ENCODE measurements around the gene SIKE1. TPM values are rescaled to one million over a fixed set of nuclear protein-coding genes. Genes with fewer than 3 reads are reported as not detected.
"Not testable (repeated sequence)": the region's sequence is repeated elsewhere in the genome, so short reads cannot be mapped to it uniquely, and the experiment has no call there.

SIKE1 gene
- total and polyA plus RNA-seq, 7 experiments from 2014 or later, result 32.7 to 69.4 (median 50.7) TPM

DNA sequence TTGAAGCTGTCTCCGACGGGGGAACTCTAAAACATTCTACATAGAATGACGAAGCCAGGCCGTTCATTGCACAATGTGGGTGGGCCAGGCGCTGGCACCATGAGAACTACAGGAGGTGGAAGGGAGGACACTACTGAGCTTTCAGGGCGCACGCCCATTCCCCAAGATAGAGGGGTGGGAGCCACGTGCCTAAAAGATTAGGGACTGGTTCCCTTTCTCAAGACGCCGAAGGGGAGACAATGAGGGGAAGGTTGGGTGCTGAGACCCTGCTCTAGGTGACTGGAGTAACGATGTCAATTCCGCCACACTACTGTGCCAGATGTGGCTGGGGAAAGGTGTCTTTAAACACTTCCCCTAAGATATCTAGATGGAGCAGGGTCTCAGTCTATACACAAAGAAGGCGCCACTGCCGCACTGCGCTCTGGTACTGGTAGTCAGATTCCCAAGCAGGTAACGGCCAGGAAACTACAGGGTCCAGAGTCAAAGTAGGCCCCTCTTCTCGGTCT, 23.5 kb downstream of the SIKE1 start:
- Mint-ChIP-seq H3K36me3 (peaks cover 3 to 22% (median 13%) of the 10 kb centered on the region in 5 donors), H3K4me1 (peaks cover 39 to 66% (median 58%) of the 10 kb centered on the region in 7 donors), H3K27me3 (no peaks in the 10 kb centered on the region), H3K4me3 (peak overlapping the region; percentile 95 to 100 (median 100)), H3K27ac (peak overlapping the region; percentile 97 to 100 (median 100)), H3K9me3 (peaks cover 0 to 6% (median 0%) of the 10 kb centered on the region in 11 donors)
- Histone ChIP-seq H3K27ac (ENCODE audit: low read depth, low read length) (peak overlapping the region; percentile 97), H3K27me3 (ENCODE audit: control insufficient read depth in 2 of 2, insufficient read depth in 2 of 2, low read length in 2 of 2) (no peaks in the 10 kb centered on the region), H3K9me3 (ENCODE audit: control insufficient read depth in 2 of 3, low read length in 3 of 3) (no peaks in the 10 kb centered on the region), H3K4me1 (ENCODE audit: control insufficient read depth in 2 of 2, insufficient read depth in 2 of 2, low read length in 2 of 2) (peaks cover 50 to 55% of the 10 kb centered on the region in 2 donors), H3K4me3 (ENCODE audit: low read length) (peak overlapping the region; percentile 100), H3K36me3 (ENCODE audit: control insufficient read depth in 2 of 3, insufficient read depth in 3 of 3, low read length in 3 of 3) (peaks cover 0 to 4% (median 0%) of the 10 kb centered on the region in 3 experiments)
- intact Hi-C loops (cut with micrococcal nuclease), result loop anchor here (1.0 to 10.0 kb wide), 17 partner anchors 16 to 1801 kb away; partner anchors contain the start of genes BCAS2 (in 2 of the 2), DENND2C (in 2 of the 2), NRAS (in 2 of the 2) and RSBN1 (in 2 of the 2)
- CTCF ChIA-PET, result no interaction called here
- ATAC-seq, result no peak
- DNase-seq, result peak in 1 of 9 donors; percentile 22
- POLR2A ChIA-PET, result interaction anchor here (0.7 to 6.4 kb wide), 13 partner anchors 9 to 827 kb away, joined by 3 to 47 read pairs (median 6); partner anchors contain the start of genes BCAS2, NRAS, SIKE1 and TRIM33

GRCh38 chr1:114756009-114756892, 24.2 kb downstream of the SIKE1 start:
- H3K9me3 ChIP-seq (ENCODE audit: control insufficient read depth in 2 of 3, low read length in 3 of 3), result no peaks in the 10 kb centered on the region
- intact Hi-C loops (cut with micrococcal nuclease), result loop anchor here (2.0 to 10.0 kb wide), 8 partner anchors 15 to 1799 kb away; partner anchors contain the start of genes HIPK1 (in 1 of the 2), RSBN1 (in 1 of the 2), SLC16A1 (in 1 of the 2) and VANGL1 (in 1 of the 2)
- Mint-ChIP-seq H3K27me3 (no peaks in the 10 kb centered on the region), H3K27ac (peak overlapping the region; percentile 97 to 100 (median 100)), H3K4me3 (peak overlapping the region; percentile 95 to 100 (median 100)), H3K4me1 (peaks cover 45 to 74% (median 65%) of the 10 kb centered on the region in 7 donors), H3K36me3 (peaks cover 3 to 24% (median 13%) of the 10 kb centered on the region in 5 donors), H3K9me3 (peaks cover 0 to 6% (median 0%) of the 10 kb centered on the region in 11 donors)
- H3K27ac ChIP-seq (ENCODE audit: low read depth, low read length), result peak overlapping the region; percentile 97
- peak in 1 of 9 donors; percentile 20 for DNase-seq
- peak overlapping the region; percentile 100 for H3K4me3 ChIP-seq (ENCODE audit: low read length)
- H3K36me3 ChIP-seq (ENCODE audit: control insufficient read depth in 2 of 3, insufficient read depth in 3 of 3, low read length in 3 of 3), result peaks cover 0 to 4% (median 0%) of the 10 kb centered on the region in 3 experiments
- POLR2A ChIA-PET, result interaction anchor here (0.6 to 6.4 kb wide), 7 partner anchors 11 to 245 kb away, joined by 3 to 47 read pairs (median 4); partner anchors contain the start of genes BCAS2, NRAS, SIKE1 and TRIM33
- CTCF ChIA-PET, result no interaction called here
- ATAC-seq, result no peak
- H3K4me1 ChIP-seq (ENCODE audit: control insufficient read depth in 2 of 2, insufficient read depth in 2 of 2, low read length in 2 of 2), result peaks cover 58 to 62% of the 10 kb centered on the region in 2 donors
- H3K27me3 ChIP-seq (ENCODE audit: control insufficient read depth in 2 of 2, insufficient read depth in 2 of 2, low read length in 2 of 2), result no peaks in the 10 kb centered on the region

DNA sequence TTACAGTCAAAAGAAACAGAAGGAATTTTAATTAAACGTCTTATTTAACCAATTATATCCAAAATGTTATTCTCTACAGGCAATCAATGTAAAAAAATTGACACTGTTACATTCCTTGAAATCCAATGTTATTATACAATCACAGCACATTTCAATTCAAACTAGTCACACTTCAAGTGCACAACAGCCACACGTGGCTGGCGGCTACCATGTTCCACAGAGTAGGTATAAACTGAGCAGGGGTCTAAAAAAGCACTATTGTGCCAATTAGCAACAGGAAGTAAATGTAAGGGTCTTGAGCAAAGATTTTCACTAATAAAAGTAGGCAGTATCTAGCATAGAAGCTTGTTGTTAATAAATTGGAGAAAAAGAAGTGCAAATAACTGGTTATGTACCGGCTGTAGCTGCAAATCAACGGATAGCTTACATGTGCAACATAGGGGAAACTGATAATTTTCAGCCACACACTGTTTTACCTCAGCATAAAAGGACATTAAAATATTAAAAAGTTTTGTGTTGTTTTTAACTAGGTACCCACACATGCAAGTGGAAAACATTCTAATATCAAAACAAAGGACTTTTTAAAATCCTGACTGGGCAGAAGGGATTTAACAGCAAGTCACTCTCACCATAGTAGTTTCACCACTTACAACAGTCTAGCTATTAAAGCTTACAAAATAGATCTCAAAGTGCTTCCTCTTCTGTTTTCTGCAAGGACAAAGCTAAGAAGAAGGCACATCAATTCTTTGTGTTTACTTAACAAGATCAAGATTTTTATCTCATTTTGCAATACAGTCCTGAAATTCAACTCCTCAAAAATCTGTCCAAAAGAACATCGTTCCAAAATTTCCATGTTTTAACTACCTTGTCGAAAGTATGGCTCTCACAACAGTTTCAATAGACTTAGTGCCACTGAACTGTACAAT, 25.2 kb downstream of the SIKE1 start:
- Mint-ChIP-seq H3K36me3 (peaks cover 3 to 24% (median 13%) of the 10 kb centered on the region in 5 donors), H3K27me3 (no peaks in the 10 kb centered on the region), H3K4me3 (peak overlapping the region; percentile 95 to 100 (median 100)), H3K4me1 (peaks cover 54 to 84% (median 75%) of the 10 kb centered on the region in 7 donors), H3K9me3 (peaks cover 0 to 6% (median 0%) of the 10 kb centered on the region in 11 donors), H3K27ac (peak overlapping the region; percentile 42 to 100 (median 98))
- Histone ChIP-seq H3K9me3 (ENCODE audit: control insufficient read depth in 2 of 3, low read length in 3 of 3) (no peaks in the 10 kb centered on the region), H3K27me3 (ENCODE audit: control insufficient read depth in 2 of 2, insufficient read depth in 2 of 2, low read length in 2 of 2) (no peaks in the 10 kb centered on the region), H3K4me1 (ENCODE audit: control insufficient read depth in 2 of 2, insufficient read depth in 2 of 2, low read length in 2 of 2) (peaks cover 67 to 72% of the 10 kb centered on the region in 2 donors), H3K27ac (ENCODE audit: low read depth, low read length) (peak overlapping the region; percentile 97), H3K36me3 (ENCODE audit: control insufficient read depth in 2 of 3, insufficient read depth in 3 of 3, low read length in 3 of 3) (peaks cover 0 to 9% (median 0%) of the 10 kb centered on the region in 3 experiments), H3K4me3 (ENCODE audit: low read length) (peak overlapping the region; percentile 100)
- DNase-seq (no peak), ATAC-seq (no peak)
- CTCF ChIA-PET, result no interaction called here
- POLR2A ChIA-PET, result interaction anchor here (0.6 to 6.4 kb wide), 5 partner anchors 12 to 244 kb away, joined by 3 to 47 read pairs (median 18); partner anchors contain the start of genes NRAS, SIKE1 and TRIM33
- intact Hi-C loops (cut with micrococcal nuclease), result loop anchor here (5.0 to 10.0 kb wide), 5 partner anchors 408 to 1798 kb away; partner anchors contain the start of genes RSBN1 (in 1 of the 2), SLC16A1 (in 1 of the 2) and VANGL1 (in 1 of the 2)

DNA sequence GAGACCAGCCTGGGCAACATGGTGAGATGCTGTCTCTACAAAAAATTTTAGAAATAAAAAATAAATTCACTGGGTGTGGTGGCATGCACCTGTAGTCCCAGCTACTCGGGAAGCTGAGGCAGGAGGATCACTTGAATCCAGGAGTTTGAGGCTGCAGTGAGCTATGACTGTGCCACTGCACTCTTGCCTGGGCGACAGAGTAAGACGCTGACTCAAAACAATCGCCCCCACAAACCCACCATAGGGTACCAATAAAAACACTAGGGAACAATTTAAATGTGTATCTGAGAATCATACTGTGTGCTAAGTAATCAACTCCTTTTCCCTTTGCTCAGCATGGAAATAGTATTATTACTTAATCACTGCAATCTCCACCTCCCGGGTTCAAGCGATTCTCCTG, 26.8 kb downstream of the SIKE1 start:
- Histone ChIP-seq H3K4me3 (ENCODE audit: low read length) (peak overlapping the region; percentile 14), H3K27ac (ENCODE audit: low read depth, low read length) (peak overlapping the region; percentile 97), H3K4me1 (ENCODE audit: control insufficient read depth in 2 of 2, insufficient read depth in 2 of 2, low read length in 2 of 2) (peaks cover 73 to 80% of the 10 kb centered on the region in 2 donors), H3K36me3 (ENCODE audit: control insufficient read depth in 2 of 3, insufficient read depth in 3 of 3, low read length in 3 of 3) (peaks cover 0 to 23% (median 7%) of the 10 kb centered on the region in 3 experiments)
- peaks cover 4 to 32% (median 22%) of the 10 kb centered on the region in 5 donors for H3K36me3 Mint-ChIP-seq
- DNase-seq; CTCF ChIA-PET; ATAC-seq; H3K27me3 ChIP-seq (ENCODE audit: control insufficient read depth in 2 of 2, insufficient read depth in 2 of 2, low read length in 2 of 2); H3K9me3 ChIP-seq (ENCODE audit: control insufficient read depth in 2 of 3, low read length in 3 of 3); H3K9me3 Mint-ChIP-seq; H3K27me3 Mint-ChIP-seq: not testable (repeated sequence)
- H3K4me3 Mint-ChIP-seq, result peak overlapping the region; percentile 23 to 100 (median 96)
- peak overlapping the region in 5 of 9 donors; percentile 68 to 100 (median 86) for H3K27ac Mint-ChIP-seq
- peaks cover 69 to 99% (median 90%) of the 10 kb centered on the region in 7 donors for H3K4me1 Mint-ChIP-seq
- POLR2A ChIA-PET, result interaction anchor here (0.6 to 5.4 kb wide), 4 partner anchors 9 to 815 kb away, joined by 3 to 36 read pairs (median 3); partner anchors contain the start of gene NRAS
- intact Hi-C loops (cut with micrococcal nuclease), result loop anchor here (1.0 to 10.0 kb wide), 2 partner anchors 7 to 409 kb away; no protein-coding TSS in a partner anchor

GRCh38 chr1:114753143-114753542, 27.3 kb downstream of the SIKE1 start:
- H3K4me3 Mint-ChIP-seq, result peak overlapping the region in 9 of 10 donors; percentile 17 to 100 (median 68)
- H3K4me3 ChIP-seq (ENCODE audit: low read length), result no peak overlapping the region
- intact Hi-C loops (cut with micrococcal nuclease), result loop anchor here in 1 of 2 donors (10.0 kb wide), 1 partner anchor 408 kb away; no protein-coding TSS in a partner anchor
- POLR2A ChIA-PET, result interaction anchor here (0.6 to 5.4 kb wide), 4 partner anchors 8 to 815 kb away, joined by 3 to 36 read pairs (median 3); partner anchors contain the start of gene NRAS
- H3K9me3 ChIP-seq (ENCODE audit: control insufficient read depth in 2 of 3, low read length in 3 of 3), result no peaks in the 10 kb centered on the region
- peaks cover 70 to 82% of the 10 kb centered on the region in 2 donors for H3K4me1 ChIP-seq (ENCODE audit: control insufficient read depth in 2 of 2, insufficient read depth in 2 of 2, low read length in 2 of 2)
- H3K27me3 ChIP-seq (ENCODE audit: control insufficient read depth in 2 of 2, insufficient read depth in 2 of 2, low read length in 2 of 2), result no peaks in the 10 kb centered on the region
- no peaks in the 10 kb centered on the region for H3K27me3 Mint-ChIP-seq
- peaks cover 0 to 27% (median 11%) of the 10 kb centered on the region in 3 experiments for H3K36me3 ChIP-seq (ENCODE audit: control insufficient read depth in 2 of 3, insufficient read depth in 3 of 3, low read length in 3 of 3)
- peaks cover 70 to 99% (median 90%) of the 10 kb centered on the region in 7 donors for H3K4me1 Mint-ChIP-seq
- ATAC-seq (no peak), DNase-seq (no peak)
- H3K27ac ChIP-seq (ENCODE audit: low read depth, low read length), result no peak overlapping the region
- CTCF ChIA-PET, result no interaction called here
- peaks cover 0 to 5% (median 0%) of the 10 kb centered on the region in 11 donors for H3K9me3 Mint-ChIP-seq
- H3K36me3 Mint-ChIP-seq, result peaks cover 0 to 37% (median 27%) of the 10 kb centered on the region in 5 donors
- peak overlapping the region in 2 of 9 donors; percentile 32 to 44 for H3K27ac Mint-ChIP-seq
